Fibroblast of skin of left quadriceps (primary cell): ENCODE results near the gene LITAF.
"Not testable (repeated sequence)": the region's sequence is repeated elsewhere in the genome, so short reads cannot be mapped to it uniquely, and the experiment has no call there.

Source experiments
- DNase-seq, 2 experiments: peaks; one replicate each; pipeline ENCODE4 v3.0.0-alpha.2; 2013; ENCODE audit warnings: low read depth in 2 of 2

The LITAF gene

DNA sequence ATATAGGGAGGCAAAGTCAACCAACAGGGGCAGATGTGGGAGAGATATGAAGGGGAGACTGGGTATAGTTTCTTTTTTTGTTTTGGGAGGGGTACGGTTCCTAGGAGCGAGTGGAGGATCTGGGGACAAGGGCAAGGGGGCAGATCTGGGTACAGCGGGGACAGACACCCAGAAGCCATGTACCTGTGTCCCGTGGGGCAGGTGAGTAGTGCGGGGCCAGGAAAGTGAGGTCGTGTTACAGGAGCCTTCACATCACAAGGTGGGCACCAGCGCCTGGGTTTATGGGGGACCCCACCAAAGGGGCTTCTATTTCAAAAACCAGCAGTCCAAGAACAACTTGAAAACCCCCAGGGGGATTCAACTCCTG, 11.5 kb downstream of the LITAF start:
- DNase-seq = no peak

GRCh38 chr16:11572301-11572995, 14.3 kb downstream of the LITAF start:
- no peak for DNase-seq

- no peak for DNase-seq
Observed at GRCh38 chr16:11571549-11571948, 15.2 kb downstream of the LITAF start.

DNA sequence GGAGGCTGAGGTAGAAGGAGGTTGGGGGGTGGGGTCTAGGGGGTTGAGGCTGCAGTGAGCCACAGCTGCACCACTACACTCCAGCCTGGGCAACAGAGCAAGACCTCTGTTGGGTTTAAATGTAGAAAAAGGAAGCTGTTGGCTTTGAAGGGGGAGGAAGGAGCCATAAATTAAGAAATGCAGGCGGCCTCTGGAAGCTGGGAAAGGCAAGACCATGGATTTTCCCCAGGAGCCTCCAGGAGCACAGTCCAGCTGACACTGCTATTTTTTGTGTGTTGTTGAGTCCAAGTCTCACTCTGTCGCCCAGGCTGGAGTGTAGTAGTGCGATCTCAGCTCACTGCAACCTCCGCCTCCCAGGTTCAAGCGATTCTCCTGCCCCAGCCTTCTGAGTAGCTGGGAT, 15.9 kb downstream of the LITAF start:
- no peak for DNase-seq

GRCh38 chr16:11570258-11570657, 16.5 kb downstream of the LITAF start:
- DNase-seq = no peak

DNA sequence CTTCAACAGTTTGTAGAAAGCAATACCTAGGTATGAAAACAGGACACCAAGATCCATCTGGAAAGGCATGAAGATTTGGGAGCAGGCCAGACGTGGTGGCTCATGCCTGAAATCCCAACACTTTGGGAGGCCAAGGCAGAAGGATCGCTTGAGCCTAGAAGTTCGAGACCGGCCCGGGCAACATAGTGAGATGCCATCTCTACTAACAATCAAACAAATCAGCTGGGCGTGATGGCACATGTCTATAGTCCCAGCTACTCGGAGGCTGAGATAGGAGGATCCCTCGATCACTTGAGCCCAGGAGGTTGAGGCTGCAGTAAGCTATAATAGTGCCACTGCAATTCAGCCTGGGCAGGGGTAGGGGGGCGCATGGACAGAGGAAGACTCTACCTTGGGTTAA, 20.3 kb downstream of the LITAF start:
- DNase-seq = no peak

- DNase-seq = no peak
Observed at GRCh38 chr16:11565665-11566064, 21.1 kb downstream of the LITAF start.

GRCh38 chr16:11564046-11564926, 22.4 kb downstream of the LITAF start:
- DNase-seq = no peak

GRCh38 chr16:11563493-11564040, 23.2 kb downstream of the LITAF start:
- no peak for DNase-seq

DNA sequence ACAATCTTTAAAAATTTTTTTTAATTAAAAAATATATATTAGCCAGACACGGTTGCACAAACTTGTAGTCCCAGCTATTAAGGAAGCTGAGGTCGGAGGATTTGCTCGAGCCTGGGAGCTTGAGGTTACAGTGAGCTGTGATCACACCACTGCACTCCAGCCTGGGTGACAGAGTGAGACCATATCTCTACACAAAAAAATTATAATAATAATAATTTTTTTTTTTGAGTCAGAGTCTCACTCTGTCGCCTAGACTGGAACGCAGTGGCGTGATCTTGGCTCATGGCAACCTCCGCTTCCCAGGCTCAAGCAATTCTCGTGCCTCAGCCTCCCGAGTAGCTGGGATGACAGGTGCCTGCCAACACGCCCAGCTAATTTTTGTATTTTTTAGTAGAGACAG, 23.8 kb downstream of the LITAF start:
- no peak for DNase-seq

DNA sequence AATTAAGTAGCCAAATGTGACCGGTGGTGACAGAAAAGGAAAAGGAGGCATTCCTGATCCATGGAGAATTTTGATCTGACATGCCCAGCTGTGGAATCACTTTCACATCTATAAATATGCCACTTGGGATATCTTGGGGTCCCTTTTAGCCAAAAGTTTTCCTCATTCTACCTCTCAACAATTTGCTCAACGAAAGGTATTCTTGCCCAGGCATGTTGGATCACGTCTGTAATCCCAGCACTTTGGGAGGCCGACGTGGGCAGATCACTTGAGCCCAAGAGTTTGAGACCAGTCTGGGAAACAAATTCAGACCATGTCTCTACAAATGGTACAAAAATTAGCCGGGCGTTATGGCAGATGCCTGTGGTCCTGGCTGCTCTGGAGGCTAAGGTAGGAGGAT, 24.3 kb downstream of the LITAF start:
- no peak for DNase-seq

DNA sequence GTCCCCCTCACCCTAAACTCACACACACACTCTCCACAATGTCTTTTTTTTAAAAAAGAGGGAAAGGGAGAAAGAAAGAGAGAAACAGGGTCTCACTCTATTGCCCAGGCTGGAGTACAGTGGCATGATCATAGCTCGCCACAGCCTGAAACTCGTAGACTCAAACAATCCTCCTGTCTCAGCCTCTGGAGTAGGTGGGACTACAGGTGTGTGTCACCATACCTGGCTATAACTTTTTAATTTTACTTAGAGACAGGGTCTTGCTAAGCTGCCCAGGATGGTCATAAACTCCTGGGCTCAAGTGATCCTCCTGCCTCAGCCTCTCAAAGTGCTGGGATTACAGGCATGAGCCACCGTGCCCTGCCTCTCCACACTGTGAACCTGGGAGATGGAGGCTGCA, 24.9 kb downstream of the LITAF start:
- DNase-seq = no peak

DNA sequence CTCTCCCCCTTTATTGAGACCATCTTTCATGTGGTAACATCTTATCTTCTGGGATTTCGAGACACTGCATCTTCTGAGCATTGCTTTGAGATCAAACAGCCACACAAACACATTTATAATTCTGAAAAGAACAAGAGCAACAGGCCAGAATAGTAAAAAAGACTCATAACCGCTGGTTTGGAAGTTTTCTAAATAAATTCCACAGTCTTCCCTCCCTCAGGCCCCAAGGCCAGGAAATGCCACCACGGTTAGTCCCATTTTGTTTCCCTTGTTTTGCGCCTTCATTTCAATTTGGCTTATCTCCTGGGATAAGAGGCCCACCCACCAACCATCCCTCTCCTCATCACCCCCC, 25.3 kb downstream of the LITAF start:
- DNase-seq = no peak

DNA sequence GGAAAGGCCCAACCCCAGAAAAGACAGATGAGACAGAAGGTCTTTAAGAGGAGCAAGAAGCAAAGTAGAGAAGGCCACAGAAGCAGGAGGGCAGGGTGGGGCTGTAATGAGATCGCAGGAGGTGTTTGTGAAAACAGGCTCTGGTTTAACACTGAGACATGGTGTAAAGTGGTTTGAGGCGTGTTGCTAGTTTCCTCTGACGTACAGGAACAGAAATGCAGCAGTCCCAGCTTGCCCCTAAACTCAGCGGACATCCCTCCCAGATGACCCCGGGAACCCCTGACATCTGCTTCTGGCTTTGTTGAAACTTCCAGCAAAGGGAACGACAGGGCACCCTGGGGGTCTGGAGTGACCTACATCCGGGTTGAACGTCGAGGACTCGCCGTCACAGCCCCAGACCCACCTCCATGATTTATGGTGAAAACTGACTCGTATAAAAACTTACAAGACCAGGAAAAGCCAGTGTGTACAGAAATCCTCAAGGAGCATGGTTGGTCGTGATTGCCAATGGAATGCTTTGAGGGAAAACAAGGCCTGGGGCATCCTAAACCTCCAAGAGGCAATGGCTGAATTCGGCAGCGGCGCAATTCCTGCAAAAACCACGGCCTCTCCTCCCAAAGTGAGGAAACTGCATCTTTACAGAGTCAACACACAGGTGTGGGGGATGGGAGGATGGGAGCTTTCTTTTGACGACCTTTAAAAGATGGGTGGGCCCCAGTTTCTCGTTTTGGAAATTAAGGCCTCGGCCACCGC, 25.8 kb downstream of the LITAF start:
- no peak for DNase-seq

GRCh38 chr16:11558308-11558823, 28.4 kb downstream of the LITAF start:
- not testable (repeated sequence) for DNase-seq

DNA sequence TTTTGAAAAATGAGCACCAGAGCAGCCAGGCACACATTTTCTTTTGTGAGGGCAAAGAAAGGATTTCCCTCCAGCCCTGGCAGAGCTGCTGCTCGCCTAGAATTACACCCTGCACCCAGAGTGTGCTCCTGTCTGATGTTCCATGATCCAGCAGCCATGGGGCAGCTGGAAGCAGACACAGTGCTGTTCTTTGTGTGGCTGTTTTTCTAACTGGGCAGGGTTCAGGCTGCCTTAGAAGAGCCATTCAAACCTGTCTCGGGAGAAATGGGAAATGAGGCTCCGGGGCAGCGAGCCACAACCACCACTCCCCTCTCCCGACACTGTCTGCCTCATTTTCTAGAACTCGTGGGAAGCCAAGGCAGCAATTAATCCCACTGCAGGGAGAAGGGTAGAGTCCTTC, 28.9 kb downstream of the LITAF start:
- DNase-seq = no peak

DNA sequence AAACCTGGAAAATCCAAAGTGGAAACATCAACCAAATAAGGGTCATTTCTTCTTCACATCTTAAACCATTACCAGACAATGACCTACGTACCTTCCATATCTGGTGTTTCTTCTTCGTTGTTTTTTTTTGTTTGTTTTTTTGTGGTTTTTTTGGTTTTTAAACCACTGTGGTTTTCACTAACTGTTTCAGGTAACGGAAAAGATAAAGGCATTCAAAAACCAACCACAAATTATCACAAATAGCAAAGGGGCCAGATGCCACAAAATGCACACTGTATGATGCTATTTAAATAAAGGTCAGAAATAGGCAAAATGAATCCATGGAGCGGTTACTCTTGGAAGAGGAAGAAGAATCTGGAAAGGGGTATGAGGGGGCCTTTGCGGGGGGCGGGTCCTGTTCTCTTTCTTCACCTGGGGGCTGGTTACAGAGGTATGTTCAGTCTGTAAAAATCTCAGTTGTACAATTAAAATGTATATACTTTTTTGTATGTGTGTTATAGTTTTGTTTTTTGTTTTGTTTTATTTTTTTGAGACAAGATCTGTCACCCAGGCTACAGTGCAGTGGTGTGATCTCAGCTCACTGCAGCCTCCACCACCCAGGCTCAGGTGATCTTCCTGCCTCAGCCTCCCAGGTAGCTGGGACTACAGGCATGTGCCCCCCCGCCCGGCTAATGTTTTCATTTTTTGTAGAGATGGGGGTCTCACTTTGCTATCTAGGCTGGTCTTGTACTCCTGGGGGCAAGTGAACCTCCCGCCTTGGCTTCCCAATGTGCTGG, 29.6 kb downstream of the LITAF start:
- DNase-seq = no peak

DNA sequence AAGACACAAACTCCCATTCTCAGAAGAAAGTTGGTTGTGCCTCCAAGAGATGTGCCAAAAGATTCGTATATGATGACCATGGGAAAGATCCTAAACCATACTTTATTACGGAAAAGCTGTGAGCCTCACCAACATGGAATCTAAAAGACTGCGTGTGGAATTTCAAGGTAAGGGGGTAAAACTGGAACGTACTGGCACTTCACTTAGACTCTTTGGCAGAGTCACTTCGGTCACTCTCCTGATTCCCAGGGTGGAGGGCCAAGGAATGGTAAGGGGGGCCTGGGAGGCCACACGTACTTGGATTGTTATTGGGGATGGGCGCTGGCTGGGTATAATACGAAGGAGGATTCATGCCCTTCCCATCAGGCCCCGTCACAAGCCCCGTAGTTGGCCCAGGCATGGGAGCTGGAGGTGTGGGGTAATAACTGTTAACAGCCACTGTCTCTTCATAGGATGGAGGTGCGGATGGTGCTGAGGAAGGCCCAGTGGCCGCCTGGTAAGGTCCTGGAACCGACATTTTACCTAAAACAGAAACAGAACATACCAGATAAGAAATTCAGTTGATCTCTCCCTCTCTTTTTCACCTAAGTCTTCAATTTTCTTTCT, 30.4 kb downstream of the LITAF start:
- DNase-seq = no peak

- DNase-seq = no peak
Observed at GRCh38 chr16:11554053-11554452, 32.7 kb downstream of the LITAF start.

GRCh38 chr16:11553371-11553770, 33.3 kb downstream of the LITAF start:
- DNase-seq = no peak

DNA sequence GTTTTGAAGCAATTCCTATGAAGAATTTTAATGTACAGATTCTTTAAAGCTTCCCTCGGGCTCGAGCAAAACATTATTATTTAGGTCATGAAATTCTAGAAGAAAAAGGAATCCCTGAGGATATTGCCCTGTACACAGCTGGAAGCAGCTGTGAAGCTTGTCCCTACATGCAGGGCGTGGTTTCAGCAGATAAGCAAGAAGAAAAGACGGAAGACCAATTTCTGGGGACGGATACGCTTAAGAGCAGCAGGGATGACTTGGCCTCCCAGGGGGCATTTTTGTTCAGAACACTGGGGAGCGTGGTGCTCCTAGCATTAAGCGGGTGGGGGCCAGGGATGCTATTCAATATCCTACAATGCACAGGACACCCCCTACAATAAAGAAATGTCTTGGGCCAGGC, 34.3 kb downstream of the LITAF start:
- no peak for DNase-seq
